ENCODE measurements around the gene TM9SF3.

TM9SF3 gene

DNA sequence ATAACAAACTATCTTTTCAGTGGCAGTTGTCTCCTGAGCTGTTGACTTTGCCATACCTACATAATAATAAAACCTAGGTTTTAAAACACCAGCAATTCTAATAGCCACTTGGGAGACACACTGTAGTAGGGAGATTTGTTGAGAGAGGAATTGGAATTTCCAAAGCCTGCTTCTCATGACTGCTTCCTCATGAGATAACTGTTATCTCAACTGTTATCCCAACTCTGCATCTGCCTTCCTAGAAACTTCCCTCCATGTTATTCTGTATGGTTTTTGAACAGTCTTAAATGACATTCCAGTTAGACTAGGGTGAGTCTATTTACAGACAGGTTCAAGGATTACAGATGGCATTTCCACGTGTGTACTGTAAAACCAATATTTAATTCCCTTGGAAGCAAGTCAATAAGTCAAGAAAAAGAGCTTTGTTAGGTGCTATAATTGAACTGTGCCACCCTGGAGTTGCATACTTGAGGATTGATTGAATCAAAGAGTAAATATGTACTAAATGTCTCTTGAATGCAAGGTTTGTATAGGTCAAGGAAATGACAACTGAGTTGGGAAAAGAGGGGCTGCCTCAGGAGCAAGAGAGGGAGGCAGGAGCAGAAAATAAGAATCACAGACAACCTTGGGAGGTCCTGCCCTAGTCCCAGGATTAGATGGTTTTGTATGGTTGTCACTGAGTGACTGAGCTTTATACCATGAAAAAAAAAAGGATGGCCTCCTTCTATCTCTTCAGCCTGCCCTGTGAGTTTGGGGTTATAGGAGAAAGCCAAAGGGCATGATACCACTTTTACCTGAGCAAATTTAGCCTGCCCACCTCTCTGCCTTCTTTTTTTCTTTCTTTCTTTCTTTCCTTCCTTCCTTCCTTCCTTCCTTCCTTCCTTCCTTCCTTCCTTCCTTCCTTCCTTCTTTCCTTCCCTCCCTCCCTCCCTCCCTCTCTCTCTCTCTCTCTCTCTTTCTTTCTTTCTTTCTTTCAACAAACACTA lies 9.9 kb upstream of the TM9SF3 start:
- H3K36me3 ChIP-seq (ENCODE audit: insufficient read depth, low read depth, low read length), result no peaks in the 10 kb centered on the region
- no peaks in the 10 kb centered on the region for H3K27me3 ChIP-seq (ENCODE audit: insufficient read depth, low read length)
- H3K9me3 ChIP-seq (ENCODE audit: insufficient read depth, low read depth, low read length), result no peaks in the 10 kb centered on the region
- H3K9ac ChIP-seq (ENCODE audit: low read depth, low read length), result no peak overlapping the region
- no peak overlapping the region for H3K4me3 ChIP-seq (ENCODE audit: low read length)
- H3K27ac ChIP-seq (ENCODE audit: low read length), result no peak overlapping the region
- H3K4me1 ChIP-seq (ENCODE audit: insufficient read depth, low read length), result no peaks in the 10 kb centered on the region

DNA sequence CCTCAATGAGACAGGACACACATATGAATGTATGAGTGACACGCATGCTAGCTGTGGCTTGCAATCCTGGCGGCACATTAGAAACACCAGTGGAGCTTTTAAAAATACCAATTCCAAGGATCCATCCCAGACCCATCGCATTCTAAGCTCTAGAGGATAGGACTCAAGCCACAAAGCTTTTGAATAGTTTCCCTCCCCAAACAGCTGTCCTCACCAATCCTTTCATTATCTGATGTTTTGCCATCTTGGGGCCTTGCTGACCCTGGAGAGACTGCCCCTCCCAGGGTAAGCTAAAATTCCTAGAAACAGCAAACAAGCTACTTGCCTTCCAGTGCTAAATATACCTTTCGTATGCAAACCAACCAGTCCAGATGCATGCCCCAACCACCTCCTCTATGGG lies 8.9 kb upstream of the TM9SF3 start:
- Histone ChIP-seq H3K27me3 (ENCODE audit: insufficient read depth, low read length) (no peaks in the 10 kb centered on the region), H3K4me1 (ENCODE audit: insufficient read depth, low read length) (no peaks in the 10 kb centered on the region), H3K27ac (ENCODE audit: low read length) (no peak overlapping the region), H3K4me3 (ENCODE audit: low read length) (no peak overlapping the region), H3K9ac (ENCODE audit: low read depth, low read length) (no peak overlapping the region), H3K36me3 (ENCODE audit: insufficient read depth, low read depth, low read length) (no peaks in the 10 kb centered on the region), H3K9me3 (ENCODE audit: insufficient read depth, low read depth, low read length) (no peaks in the 10 kb centered on the region)

DNA sequence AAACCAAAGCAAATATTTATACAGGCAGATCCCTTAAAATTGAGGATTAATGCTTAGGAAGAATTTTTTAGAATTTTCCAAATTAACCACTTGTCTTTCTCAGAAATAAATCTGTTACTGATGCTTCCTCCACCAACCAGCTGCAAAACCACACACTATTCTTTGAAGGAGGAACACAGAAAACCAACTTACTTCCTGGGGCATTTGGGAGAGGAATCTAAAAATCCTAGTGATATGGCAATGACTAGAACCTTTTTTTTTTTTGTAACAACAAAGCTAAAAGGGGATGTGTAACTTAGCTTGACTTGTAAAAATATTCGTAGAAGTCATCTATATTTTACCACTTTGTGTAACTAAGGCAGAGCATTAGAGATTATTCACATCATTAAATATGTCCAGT lies 5.1 kb upstream of the TM9SF3 start:
- Histone ChIP-seq H3K27ac (ENCODE audit: low read length) (no peak overlapping the region), H3K4me1 (ENCODE audit: insufficient read depth, low read length) (peaks cover 10% of the 10 kb centered on the region), H3K36me3 (ENCODE audit: insufficient read depth, low read depth, low read length) (no peaks in the 10 kb centered on the region), H3K4me3 (ENCODE audit: low read length) (no peak overlapping the region), H3K9ac (ENCODE audit: low read depth, low read length) (no peak overlapping the region), H3K9me3 (ENCODE audit: insufficient read depth, low read depth, low read length) (no peaks in the 10 kb centered on the region), H3K27me3 (ENCODE audit: insufficient read depth, low read length) (no peaks in the 10 kb centered on the region)

DNA sequence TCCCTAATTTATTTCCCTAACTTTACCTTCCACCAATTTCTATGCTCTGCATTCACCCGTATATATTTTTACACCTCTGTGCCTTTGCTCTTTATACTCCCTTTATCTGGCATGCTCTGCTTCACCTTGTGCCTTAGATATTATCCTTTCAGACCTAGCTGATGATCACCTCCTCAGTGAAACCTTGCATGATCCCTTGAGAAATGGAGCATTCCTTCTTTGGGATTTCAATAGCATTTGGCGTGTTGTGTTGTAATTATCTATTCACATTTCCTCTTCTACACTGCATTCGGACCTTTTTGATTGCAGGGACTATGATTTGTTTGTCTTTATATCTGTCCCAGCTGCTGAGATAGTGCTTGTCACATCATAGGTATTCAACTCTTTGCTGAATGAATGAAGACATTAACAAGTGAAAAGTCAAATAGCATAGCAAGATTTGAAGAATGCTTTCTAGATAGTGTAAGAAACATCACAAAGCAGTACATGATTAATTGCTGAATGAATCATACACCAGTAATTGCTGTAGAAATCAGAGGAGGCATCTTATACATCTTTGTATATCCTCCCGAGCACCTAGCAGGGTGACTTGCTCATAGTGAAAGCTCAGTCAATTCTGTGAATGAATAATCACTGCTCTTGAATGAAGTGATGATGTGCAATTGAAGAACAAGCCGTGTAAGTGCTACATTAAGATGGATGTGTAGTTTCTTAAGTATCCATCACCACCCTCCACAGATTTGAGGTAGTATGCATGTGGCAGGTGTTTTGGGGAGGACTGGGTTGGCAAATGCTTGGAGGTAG lies 2.0 kb upstream of the TM9SF3 start:
- H3K4me3 ChIP-seq (ENCODE audit: low read length), result no peak overlapping the region; the same call in 1 of the 2 replicates
- H3K9ac ChIP-seq (ENCODE audit: low read depth, low read length), result no peak overlapping the region
- no peaks in the 10 kb centered on the region for H3K9me3 ChIP-seq (ENCODE audit: insufficient read depth, low read depth, low read length)
- no peaks in the 10 kb centered on the region for H3K27me3 ChIP-seq (ENCODE audit: insufficient read depth, low read length)
- H3K4me1 ChIP-seq (ENCODE audit: insufficient read depth, low read length), result peaks cover 10% of the 10 kb centered on the region
- H3K36me3 ChIP-seq (ENCODE audit: insufficient read depth, low read depth, low read length), result no peaks in the 10 kb centered on the region
- H3K27ac ChIP-seq (ENCODE audit: low read length), result no peak overlapping the region

DNA sequence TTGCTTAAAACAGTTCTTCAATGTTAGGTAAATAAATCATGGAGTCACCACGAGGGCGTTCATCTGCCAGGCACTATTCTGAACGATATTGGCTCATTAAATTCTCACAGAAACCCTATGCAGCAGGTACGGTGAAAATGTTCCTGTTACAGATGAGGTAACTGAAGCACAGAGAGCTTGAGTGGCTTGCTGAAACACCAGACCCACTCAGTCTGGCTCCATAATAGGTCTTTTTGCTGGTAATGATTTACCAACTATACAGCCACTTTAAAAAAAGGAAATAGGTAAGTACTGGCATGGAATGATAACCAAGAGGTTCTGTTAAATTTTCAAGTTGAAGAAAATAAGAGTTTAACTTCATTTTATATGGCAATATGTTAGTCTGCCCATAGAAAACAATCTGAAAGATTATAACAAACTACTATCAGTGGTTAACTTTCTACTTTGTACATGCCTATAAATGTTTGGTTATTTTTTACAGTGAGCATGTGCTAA lies 1.3 kb upstream of the TM9SF3 start:
- Histone ChIP-seq H3K36me3 (ENCODE audit: insufficient read depth, low read depth, low read length) (no peaks in the 10 kb centered on the region), H3K4me1 (ENCODE audit: insufficient read depth, low read length) (peaks cover 10% of the 10 kb centered on the region), H3K4me3 (ENCODE audit: low read length) (peak overlapping the region; percentile 84), H3K9me3 (ENCODE audit: insufficient read depth, low read depth, low read length) (no peaks in the 10 kb centered on the region), H3K27me3 (ENCODE audit: insufficient read depth, low read length) (no peaks in the 10 kb centered on the region), H3K9ac (ENCODE audit: low read depth, low read length) (peak overlapping the region; percentile 94; the same call in 1 of the 2 replicates), H3K27ac (ENCODE audit: low read length) (no peak overlapping the region)

DNA sequence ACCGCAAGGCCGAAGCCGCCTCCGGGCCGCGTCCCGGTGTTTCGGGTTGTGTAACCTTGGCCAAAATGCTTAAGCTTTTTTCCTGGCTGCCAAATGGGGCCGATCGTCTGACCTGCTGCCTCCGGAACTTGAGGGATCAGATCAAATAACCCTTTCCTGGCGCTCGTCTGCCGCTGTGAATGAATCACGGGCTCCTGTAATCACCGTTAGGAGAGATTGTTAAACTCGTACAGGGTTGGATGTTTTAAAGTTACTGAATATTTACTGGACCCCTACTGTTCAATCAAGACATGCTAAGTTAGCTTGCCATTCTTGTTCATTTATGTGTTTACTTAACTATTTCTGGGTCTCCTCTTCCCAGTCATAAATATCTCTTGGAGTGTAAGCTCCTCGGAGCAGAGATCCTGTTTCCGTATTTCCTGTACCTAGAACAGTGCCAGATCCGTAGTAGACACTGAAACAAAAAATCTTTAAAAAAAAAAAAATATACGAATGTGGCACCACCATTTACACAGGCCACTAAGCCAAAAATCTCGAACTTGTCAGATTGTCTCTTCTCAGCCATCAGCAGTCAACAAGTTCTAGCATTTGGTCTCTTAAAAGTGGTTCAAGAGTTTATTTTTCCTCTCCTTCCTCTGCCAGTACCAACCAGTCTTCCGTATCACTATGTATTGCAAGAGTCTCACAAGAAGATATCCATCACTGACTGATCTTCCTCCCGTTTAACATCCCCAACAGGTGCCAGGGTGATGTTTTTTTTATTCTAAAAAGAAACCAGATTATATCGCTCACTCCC lies 650 bp upstream of the TM9SF3 start:
- H3K9me3 ChIP-seq (ENCODE audit: insufficient read depth, low read depth, low read length), result no peaks in the 10 kb centered on the region
- H3K27me3 ChIP-seq (ENCODE audit: insufficient read depth, low read length), result no peaks in the 10 kb centered on the region
- peak overlapping the region; percentile 84 for H3K4me3 ChIP-seq (ENCODE audit: low read length)
- H3K4me1 ChIP-seq (ENCODE audit: insufficient read depth, low read length), result peaks cover 11% of the 10 kb centered on the region
- H3K9ac ChIP-seq (ENCODE audit: low read depth, low read length), result peak overlapping the region; percentile 94
- H3K27ac ChIP-seq (ENCODE audit: low read length), result peak overlapping the region; percentile 87
- H3K36me3 ChIP-seq (ENCODE audit: insufficient read depth, low read depth, low read length), result no peaks in the 10 kb centered on the region

DNA sequence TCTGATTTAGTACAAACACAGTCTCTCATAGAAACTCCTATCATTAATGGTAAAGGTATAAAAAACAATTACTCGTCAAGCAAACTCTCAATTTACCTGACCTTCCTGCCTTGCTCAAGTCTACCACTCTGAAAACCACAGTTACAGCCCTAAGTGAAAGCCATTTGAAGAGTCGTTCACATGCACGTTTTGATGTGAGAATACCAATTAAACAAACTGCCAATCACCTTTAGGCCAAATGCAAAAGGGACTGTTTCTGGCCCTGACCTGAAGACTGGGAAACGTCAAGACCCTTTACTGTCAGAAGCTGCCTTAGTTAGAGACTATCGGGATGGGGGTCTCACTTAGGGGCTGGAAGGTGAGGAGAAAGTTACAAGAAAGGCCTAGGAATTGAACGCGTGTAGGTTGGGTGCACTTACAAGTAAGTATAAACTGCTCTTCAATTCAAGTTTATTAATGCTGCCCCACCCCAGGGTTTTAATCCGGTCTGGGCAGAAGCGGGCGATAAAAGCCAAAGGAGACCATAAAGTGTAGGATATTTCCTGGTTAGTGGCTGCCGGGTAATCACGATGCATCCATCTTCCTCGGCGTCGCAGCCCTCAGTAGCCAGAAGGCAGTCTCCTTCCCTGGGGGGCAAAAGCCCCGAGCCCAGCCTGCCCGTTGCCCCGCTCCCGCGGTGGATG lies 935 bp downstream of the TM9SF3 start:
- Histone ChIP-seq H3K9me3 (ENCODE audit: insufficient read depth, low read depth, low read length) (no peaks in the 10 kb centered on the region), H3K27ac (ENCODE audit: low read length) (peak overlapping the region; percentile 4), H3K36me3 (ENCODE audit: insufficient read depth, low read depth, low read length) (no peaks in the 10 kb centered on the region), H3K27me3 (ENCODE audit: insufficient read depth, low read length) (no peaks in the 10 kb centered on the region), H3K9ac (ENCODE audit: low read depth, low read length) (peak overlapping the region; percentile 85), H3K4me3 (ENCODE audit: low read length) (peak overlapping the region; percentile 88), H3K4me1 (ENCODE audit: insufficient read depth, low read length) (peaks cover 20% of the 10 kb centered on the region)

DNA sequence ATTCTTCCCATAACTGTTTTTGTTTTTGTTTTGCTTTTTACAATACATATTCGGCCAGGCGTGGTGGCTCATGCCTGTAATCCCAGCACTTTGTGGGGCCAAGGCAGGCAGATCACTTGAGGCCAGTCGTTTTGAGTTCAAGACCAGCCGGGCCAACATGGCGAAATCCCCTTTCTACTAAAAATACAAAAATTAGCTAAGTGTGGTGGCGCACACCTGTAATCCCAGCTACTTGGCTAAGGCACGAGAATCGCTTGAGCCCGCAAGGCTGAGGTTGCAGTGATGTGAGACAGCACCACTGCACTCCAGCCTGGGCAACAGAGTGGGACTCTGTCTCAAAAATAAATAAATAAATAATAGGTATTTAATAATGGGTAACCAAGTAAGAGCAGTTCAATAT lies 2.3 kb downstream of the TM9SF3 start:
- Histone ChIP-seq H3K36me3 (ENCODE audit: insufficient read depth, low read depth, low read length) (no peaks in the 10 kb centered on the region), H3K27ac (ENCODE audit: low read length) (no peak overlapping the region), H3K9me3 (ENCODE audit: insufficient read depth, low read depth, low read length) (no peaks in the 10 kb centered on the region), H3K27me3 (ENCODE audit: insufficient read depth, low read length) (no peaks in the 10 kb centered on the region), H3K4me1 (ENCODE audit: insufficient read depth, low read length) (peaks cover 23% of the 10 kb centered on the region), H3K4me3 (ENCODE audit: low read length) (no peak overlapping the region), H3K9ac (ENCODE audit: low read depth, low read length) (no peak overlapping the region)

DNA sequence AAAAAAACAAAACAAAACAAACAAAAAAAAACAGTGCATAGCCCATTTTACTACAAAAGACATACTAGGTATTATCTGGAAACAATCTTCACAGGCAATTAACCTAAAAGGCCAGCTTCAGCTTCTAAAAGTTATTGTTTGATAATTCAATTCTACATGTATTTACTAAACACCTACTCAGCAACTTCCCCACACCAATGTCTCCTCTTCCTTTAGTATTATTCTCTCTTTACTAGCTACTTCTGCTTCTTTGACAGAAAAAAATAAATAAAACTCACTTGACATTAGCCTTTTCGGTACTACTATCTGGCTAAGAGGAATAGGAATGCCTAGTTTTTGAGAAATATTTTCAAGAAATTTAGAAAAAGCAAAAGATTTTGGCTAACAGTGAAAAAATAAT lies 2.8 kb downstream of the TM9SF3 start:
- H3K4me1 ChIP-seq (ENCODE audit: insufficient read depth, low read length), result peaks cover 22% of the 10 kb centered on the region
- no peaks in the 10 kb centered on the region for H3K9me3 ChIP-seq (ENCODE audit: insufficient read depth, low read depth, low read length)
- H3K27me3 ChIP-seq (ENCODE audit: insufficient read depth, low read length), result no peaks in the 10 kb centered on the region
- no peak overlapping the region for H3K4me3 ChIP-seq (ENCODE audit: low read length)
- no peak overlapping the region for H3K9ac ChIP-seq (ENCODE audit: low read depth, low read length)
- no peaks in the 10 kb centered on the region for H3K36me3 ChIP-seq (ENCODE audit: insufficient read depth, low read depth, low read length)
- no peak overlapping the region for H3K27ac ChIP-seq (ENCODE audit: low read length)

DNA sequence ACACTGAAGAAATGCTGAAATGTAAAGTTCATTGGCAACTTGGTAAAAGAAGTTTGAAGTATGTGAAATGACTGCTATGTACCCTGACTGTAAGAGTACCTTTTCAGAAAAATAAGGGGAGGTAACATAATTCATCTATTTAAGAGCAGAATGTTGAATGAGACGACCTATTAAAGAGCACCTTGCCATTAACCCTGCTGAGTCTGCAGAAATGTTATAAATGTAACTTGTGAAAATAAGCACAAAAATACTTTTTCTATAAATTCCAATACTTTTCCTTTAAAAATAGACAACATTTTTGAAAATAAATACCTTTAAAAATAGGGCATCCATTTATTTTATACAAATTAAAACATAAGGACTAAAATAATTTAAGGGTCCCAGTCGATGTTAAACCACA lies 7.7 kb downstream of the TM9SF3 start:
- Histone ChIP-seq H3K4me1 (ENCODE audit: insufficient read depth, low read length) (peaks cover 13% of the 10 kb centered on the region), H3K36me3 (ENCODE audit: insufficient read depth, low read depth, low read length) (peaks cover 23% of the 10 kb centered on the region; the same call in 1 of the 2 replicates)

DNA sequence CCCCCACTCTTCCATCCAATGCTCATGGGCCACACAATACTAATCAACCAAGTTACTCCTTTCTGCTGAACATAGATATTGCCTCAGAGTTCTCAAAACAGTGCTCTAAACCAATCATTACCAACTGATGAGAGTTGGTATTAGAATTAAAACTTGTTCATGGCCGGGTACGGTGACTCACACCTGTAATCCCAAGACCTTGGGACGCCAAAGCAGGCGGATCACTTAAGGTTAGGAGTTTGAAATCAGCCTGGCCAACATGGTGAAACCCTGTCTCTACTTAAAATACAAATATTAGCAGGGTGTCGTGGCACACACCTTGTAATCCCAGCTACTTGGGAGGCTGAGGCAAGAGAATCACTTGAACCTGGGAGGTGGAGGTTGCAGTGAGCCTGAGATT lies 8.2 kb downstream of the TM9SF3 start:
- Histone ChIP-seq H3K4me3 (ENCODE audit: low read length) (no peak overlapping the region), H3K27me3 (ENCODE audit: insufficient read depth, low read length) (no peaks in the 10 kb centered on the region), H3K9ac (ENCODE audit: low read depth, low read length) (no peak overlapping the region), H3K4me1 (ENCODE audit: insufficient read depth, low read length) (peaks cover 13% of the 10 kb centered on the region), H3K9me3 (ENCODE audit: insufficient read depth, low read depth, low read length) (no peaks in the 10 kb centered on the region), H3K36me3 (ENCODE audit: insufficient read depth, low read depth, low read length) (peaks cover 23% of the 10 kb centered on the region; the same call in 1 of the 2 replicates), H3K27ac (ENCODE audit: low read length) (no peak overlapping the region)

More for the DNA sequence above, 7.7 kb downstream of the TM9SF3 start:
- no peak overlapping the region for H3K9ac ChIP-seq (ENCODE audit: low read depth, low read length)
- no peaks in the 10 kb centered on the region for H3K9me3 ChIP-seq (ENCODE audit: insufficient read depth, low read depth, low read length)
- no peaks in the 10 kb centered on the region for H3K27me3 ChIP-seq (ENCODE audit: insufficient read depth, low read length)
- H3K27ac ChIP-seq (ENCODE audit: low read length), result no peak overlapping the region
- H3K4me3 ChIP-seq (ENCODE audit: low read length), result no peak overlapping the region
